Ishikawa (cell line): ENCODE measurements around the gene CEP162.

ENCODE experiments used
- CEBPB ChIP-seq: IDR thresholded peaks from 2 replicates; pipeline ENCODE4 v1.6.1; 2012
- CREB1 ChIP-seq: IDR thresholded peaks from 2 replicates; pipeline ENCODE4 v1.6.1; 2012; ENCODE audit warnings: low read depth
- EGR1 ChIP-seq: IDR thresholded peaks from 2 replicates; pipeline ENCODE4 v1.6.1; 2012
- EP300 ChIP-seq: IDR thresholded peaks from 2 replicates; pipeline ENCODE4 v1.6.1; 2012; ENCODE audit warnings: borderline replicate concordance
- FOXM1 ChIP-seq: IDR thresholded peaks from 2 replicates; pipeline ENCODE4 v1.6.1; 2012; ENCODE audit warnings: low read depth, borderline replicate concordance
- NFIC ChIP-seq: IDR thresholded peaks from 2 replicates; pipeline ENCODE4 v1.6.1; 2012
- RAD21 ChIP-seq: IDR thresholded peaks from 2 replicates; pipeline ENCODE4 v1.6.1; 2012; ENCODE audit warnings: low read depth
- REST ChIP-seq: IDR thresholded peaks from 2 replicates; pipeline ENCODE4 v1.6.1; 2012; ENCODE audit warnings: low read depth, mild to moderate bottlenecking
- TAF1 ChIP-seq: IDR thresholded peaks from 2 replicates; pipeline ENCODE4 v1.6.1; 2012; ENCODE audit warnings: low read depth, mild to moderate bottlenecking
- TCF12 ChIP-seq: IDR thresholded peaks from 2 replicates; pipeline ENCODE4 v1.6.1; 2012; ENCODE audit warnings: low read depth
- TEAD4 ChIP-seq: IDR thresholded peaks from 2 replicates; pipeline ENCODE4 v1.6.1; 2012
- USF1 ChIP-seq: IDR thresholded peaks from 2 replicates; pipeline ENCODE4 v1.6.1; 2012
- YY1 ChIP-seq: IDR thresholded peaks from 2 replicates; pipeline ENCODE4 v1.6.1; 2012; ENCODE audit warnings: low read depth
- ZBTB7A ChIP-seq: IDR thresholded peaks from 2 replicates; pipeline ENCODE4 v1.6.1; 2012; ENCODE audit warnings: low read depth
- TF ChIP-seq, protein P1 (sequence below): IDR thresholded peaks from 2 replicates; pipeline ENCODE4 v1.6.1; 2012

The CEP162 gene

GRCh38 chr6:84161190-84161589 lies 66.3 kb downstream of the CEP162 start:
- TF ChIP-seq ZBTB7A = no peak
- TF ChIP-seq TEAD4 = no peak
- no peak for TF ChIP-seq FOXM1
- no peak for TF ChIP-seq RAD21
- TF ChIP-seq TAF1 = no peak
- no peak for TF ChIP-seq USF1
- TF ChIP-seq, protein P1, sequence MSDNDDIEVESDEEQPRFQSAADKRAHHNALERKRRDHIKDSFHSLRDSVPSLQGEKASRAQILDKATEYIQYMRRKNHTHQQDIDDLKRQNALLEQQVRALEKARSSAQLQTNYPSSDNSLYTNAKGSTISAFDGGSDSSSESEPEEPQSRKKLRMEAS = no peak
- TF ChIP-seq CREB1 = no peak
- TF ChIP-seq YY1 = no peak

DNA sequence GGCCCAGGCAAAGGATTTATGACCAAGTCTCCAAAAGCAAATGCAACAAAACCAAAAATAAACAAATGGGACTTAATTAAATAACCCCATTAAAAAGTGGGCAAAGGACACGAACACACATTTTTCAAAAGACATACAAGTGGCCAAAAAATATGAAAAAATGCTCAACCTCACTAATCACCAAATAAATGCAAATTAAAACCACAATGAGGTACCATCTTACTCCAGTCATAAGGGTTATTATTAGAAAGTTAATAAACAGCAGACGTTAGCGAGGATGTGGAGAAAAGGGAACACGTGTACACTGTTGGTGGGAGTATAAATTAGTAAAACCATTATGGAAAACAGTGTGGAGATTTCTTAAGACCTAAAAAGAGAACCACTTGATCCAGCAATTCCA lies 71.1 kb downstream of the CEP162 start:
- TF ChIP-seq CEBPB = no peak
- no peak for TF ChIP-seq EGR1
- no peak for TF ChIP-seq TCF12
- TF ChIP-seq REST = no peak
- no peak for TF ChIP-seq USF1
- TF ChIP-seq, protein P1 = no peak
- no peak for TF ChIP-seq TEAD4
- TF ChIP-seq ZBTB7A = no peak
- no peak for TF ChIP-seq RAD21
- no peak for TF ChIP-seq EP300
- TF ChIP-seq NFIC = no peak
- no peak for TF ChIP-seq YY1
- no peak for TF ChIP-seq TAF1
- TF ChIP-seq FOXM1 = no peak
- TF ChIP-seq CREB1 = no peak

- TF ChIP-seq REST = no peak
- TF ChIP-seq ZBTB7A = no peak
- no peak for TF ChIP-seq TCF12
- no peak for TF ChIP-seq YY1
- no peak for TF ChIP-seq NFIC
- no peak for TF ChIP-seq TAF1
- TF ChIP-seq CEBPB = no peak
- no peak for TF ChIP-seq TEAD4
- no peak for TF ChIP-seq CREB1
- no peak for TF ChIP-seq EP300
Measured at GRCh38 chr6:84151669-84152068, 75.8 kb downstream of the CEP162 start.

GRCh38 chr6:84150705-84151104 lies 76.7 kb downstream of the CEP162 start:
- no peak for TF ChIP-seq FOXM1
- TF ChIP-seq ZBTB7A = no peak
- no peak for TF ChIP-seq TAF1
- TF ChIP-seq EGR1 = no peak
- TF ChIP-seq, protein P1 = no peak
- TF ChIP-seq TEAD4 = no peak
- no peak for TF ChIP-seq REST
- no peak for TF ChIP-seq CEBPB
- TF ChIP-seq RAD21 = no peak

DNA sequence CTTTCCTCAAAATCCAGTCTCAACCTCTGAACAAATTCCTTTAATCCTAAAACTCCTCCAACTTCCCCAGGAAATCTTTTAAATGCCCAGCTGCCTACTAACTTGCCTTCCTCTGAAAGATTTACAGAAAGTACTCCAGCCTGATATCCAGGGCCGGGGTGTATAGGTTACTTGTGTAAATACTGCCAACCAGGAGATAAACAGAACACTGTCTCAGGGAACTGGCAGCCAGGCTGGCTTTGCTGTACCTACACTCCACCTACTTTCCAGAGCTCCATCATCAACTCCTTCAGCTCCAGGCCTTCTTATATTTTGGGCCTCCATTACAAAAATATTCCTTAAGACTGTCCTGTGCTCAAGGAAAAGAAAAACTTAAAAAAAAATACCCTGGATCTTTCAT lies 85.9 kb downstream of the CEP162 start:
- TF ChIP-seq EGR1 = no peak
- no peak for TF ChIP-seq ZBTB7A
